ENCODE data around the gene LRFN3.

GRCh38 chr19:35929876-35930275 is 6.3 kb upstream of the LRFN3 start:
- TF ChIP-seq EZH2 (optimal IDR thresholded peaks at IDR 0.05; ENCODE audit: low read depth, low read length) = no peak
- TF ChIP-seq CTCF (IDR thresholded peaks at IDR 0.05; ENCODE audit: low read length) = no peak
- no peak for TF ChIP-seq EZH2phosphoT487 (IDR thresholded peaks at IDR 0.05; ENCODE audit: low read length)
